HepG2 (cell line): ENCODE results near the gene MOV10L1. TPM values are rescaled to one million over a fixed set of nuclear protein-coding genes. Genes with fewer than 3 reads are reported as not detected.

Experiments
- ATF4 ChIP-seq, 2 experiments: fragments of 450-650 bp in 1 of 2; sonication (generic) in 1 of 2; formaldehyde crosslinking; IDR thresholded peaks; 2 replicates each; pipeline versions ENCODE4 v1.5.0 to v1.8.0; 2020 to 2022; ENCODE audit warnings: mild to moderate bottlenecking in 1 of 2, missing genetic modification reagents in 1 of 2
- CBFB ChIP-seq: sonication (generic); formaldehyde crosslinking; IDR thresholded peaks from 2 replicates; pipeline ENCODE4 v1.4.0; 2020; ENCODE audit warnings: missing genetic modification reagents
- CC2D1A ChIP-seq: sonication (generic); formaldehyde crosslinking; IDR thresholded peaks from 2 replicates; pipeline ENCODE4 v1.8.1; 2023; ENCODE audit warnings: mild to moderate bottlenecking, missing genetic modification reagents
- GMEB1 ChIP-seq: sonication (generic); formaldehyde crosslinking; IDR thresholded peaks from 2 replicates; pipeline ENCODE4 v1.5.1; 2020; ENCODE audit warnings: missing genetic modification reagents, mild to moderate bottlenecking, borderline replicate concordance
- HINFP ChIP-seq: sonication (generic); formaldehyde crosslinking; IDR thresholded peaks from 2 replicates; pipeline ENCODE4 v1.4.0; 2020; ENCODE audit warnings: low read depth, mild to moderate bottlenecking, missing genetic modification reagents
- KDM2A ChIP-seq: sonication (generic); formaldehyde crosslinking; IDR thresholded peaks from 2 replicates; pipeline ENCODE4 v1.4.0; 2020; ENCODE audit warnings: low read depth, missing genetic modification reagents, borderline replicate concordance
- MATR3 ChIP-seq: sonication (generic); formaldehyde crosslinking; IDR thresholded peaks from 2 replicates; pipeline ENCODE4 v1.4.0; 2020; ENCODE audit warnings: missing genetic modification reagents
- MED8 ChIP-seq: sonication (generic); formaldehyde crosslinking; IDR thresholded peaks from 2 replicates; pipeline ENCODE4 v1.8.1; 2023; ENCODE audit warnings: mild to moderate bottlenecking, missing genetic modification reagents; ENCODE audit not compliant: insufficient replicate concordance
- PHB2 ChIP-seq: fragments of 450-650 bp; IDR thresholded peaks from 2 replicates; pipeline ENCODE4 v1.6.1; 2018; ENCODE audit not compliant: partially characterized antibody
- POLR2AphosphoS2 ChIP-seq: IDR thresholded peaks from 2 replicates; pipeline ENCODE4 v1.6.1; 2011; ENCODE audit warnings: low read depth, low read length, improper control_type of control experiment
- RXRB ChIP-seq: IDR thresholded peaks from 2 replicates; pipeline ENCODE4 v1.6.1; 2016; ENCODE audit warnings: borderline replicate concordance, missing genetic modification reagents, missing compliant biosample characterization
- SNAPC2 ChIP-seq: sonication (generic); formaldehyde crosslinking; IDR thresholded peaks from 2 replicates; pipeline ENCODE4 v1.8.1; 2022; ENCODE audit warnings: mild to moderate bottlenecking, missing genetic modification reagents
- TAF1 ChIP-seq: sonication (generic); formaldehyde crosslinking; IDR thresholded peaks from 2 replicates; pipeline ENCODE4 v1.4.0; 2020; ENCODE audit warnings: missing genetic modification reagents
- TGIF2 ChIP-seq: IDR thresholded peaks from 2 replicates; pipeline ENCODE4 v1.6.1; 2016; ENCODE audit warnings: control low read depth, missing compliant biosample characterization
- TRAFD1 ChIP-seq: sonication (generic); formaldehyde crosslinking; IDR thresholded peaks from 2 replicates; pipeline ENCODE4 v1.5.1; 2020; ENCODE audit warnings: missing genetic modification reagents, mild to moderate bottlenecking, borderline replicate concordance
- TSC22D2 ChIP-seq: sonication (generic); formaldehyde crosslinking; IDR thresholded peaks from 2 replicates; pipeline ENCODE4 v1.5.1; 2020; ENCODE audit warnings: missing genetic modification reagents, mild to moderate bottlenecking, borderline replicate concordance
- ZFY ChIP-seq: sonication (generic); formaldehyde crosslinking; IDR thresholded peaks from 2 replicates; pipeline ENCODE4 v1.4.0; 2020; ENCODE audit warnings: missing genetic modification reagents
- ZNF460 ChIP-seq: sonication (generic); formaldehyde crosslinking; IDR thresholded peaks from 2 replicates; pipeline ENCODE4 v1.5.1; 2020; ENCODE audit warnings: missing genetic modification reagents, mild to moderate bottlenecking, borderline replicate concordance
- ZNF569 ChIP-seq: sonication (generic); formaldehyde crosslinking; IDR thresholded peaks from 2 replicates; pipeline ENCODE4 v1.5.0; 2020; ENCODE audit warnings: mild to moderate bottlenecking, missing genetic modification reagents, moderate library complexity, borderline replicate concordance
- ZNF576 ChIP-seq: sonication (generic); formaldehyde crosslinking; IDR thresholded peaks from 2 replicates; pipeline ENCODE4 v1.4.0; 2020; ENCODE audit warnings: mild to moderate bottlenecking, missing genetic modification reagents
- ZNF883 ChIP-seq: sonication (generic); formaldehyde crosslinking; IDR thresholded peaks from 2 replicates; pipeline ENCODE4 v1.5.1; 2020; ENCODE audit warnings: mild to moderate bottlenecking, missing genetic modification reagents; ENCODE audit errors: not compliant biosample characterization
- polyA plus RNA-seq, 8 experiments: library from polyadenylated mRNA; depleted of rRNA in 3 of 8; stranded (reverse) in 7 of 8; unstranded in 1 of 8; fragments of >200 nt; fragmentation: Illumina TruSeq in 4 of 8; extraction: Trizol in 4 of 8; gene quantifications; 2 replicates each; pipeline versions ENCODE4 v1.2.1 to v1.2.3, GENCODE V29; 2011 to 2016; ENCODE audit warnings: low read depth in 4 of 8, missing spikeins in 1 of 8, mixed read lengths in 1 of 8; ENCODE audit not compliant: insufficient read depth in 1 of 8
- total RNA-seq, 5 experiments: library from RNA; depleted of rRNA; stranded (reverse); fragments of >200 nt; fragmentation: Illumina TruSeq; extraction: Trizol; gene quantifications; 2 replicates each; pipeline ENCODE4 v1.2.3, GENCODE V29; 2016; ENCODE audit warnings: low read depth in 1 of 5
- TF ChIP-seq, protein P1 (sequence below): sonication (generic); formaldehyde crosslinking; IDR thresholded peaks from 2 replicates; pipeline ENCODE4 v1.5.1; 2020; ENCODE audit warnings: missing genetic modification reagents, mild to moderate bottlenecking, borderline replicate concordance

Gene MOV10L1
- total and polyA plus RNA-seq, 2 of the 13 experiments (the other 11 are each of a cell fraction or from before 2014, with no cell fraction given) = 0.11 to 0.12 TPM

GRCh38 chr22:50146439-50147238 is 56.8 kb downstream of the MOV10L1 start (continued):
- TF ChIP-seq HINFP (CRISPR knock-in tag) = no peak
- TF ChIP-seq ATF4 (CRISPR knock-in tag; IDR thresholded peaks at IDR 0.05) = no peak
- no peak for TF ChIP-seq CC2D1A (CRISPR knock-in tag)
- TF ChIP-seq KDM2A (CRISPR knock-in tag) = peak; percentile 16; the same call in 1 of the 2 replicates
- no peak for TF ChIP-seq SNAPC2 (CRISPR knock-in tag)
- no peak for TF ChIP-seq POLR2AphosphoS2
- peak; percentile 32; the same call in 1 of the 2 replicates for TF ChIP-seq TAF1 (CRISPR knock-in tag)
- peak; percentile 76; the same call in 1 of the 2 replicates for TF ChIP-seq ZFY (CRISPR knock-in tag)
- TF ChIP-seq CBFB (CRISPR knock-in tag) = no peak
- TF ChIP-seq RXRB (CRISPR knock-in tag) = peak; percentile 76; the same call in 1 of the 2 replicates
- no peak for TF ChIP-seq MATR3
- TF ChIP-seq TSC22D2 (CRISPR knock-in tag) = no peak
- no peak for TF ChIP-seq GMEB1 (CRISPR knock-in tag)
- TF ChIP-seq MED8 (CRISPR knock-in tag) = no peak
- TF ChIP-seq ZNF569 (CRISPR knock-in tag) = no peak
- TF ChIP-seq TGIF2 (CRISPR knock-in tag) = no peak
- no peak for TF ChIP-seq ZNF460
- TF ChIP-seq, protein P1, sequence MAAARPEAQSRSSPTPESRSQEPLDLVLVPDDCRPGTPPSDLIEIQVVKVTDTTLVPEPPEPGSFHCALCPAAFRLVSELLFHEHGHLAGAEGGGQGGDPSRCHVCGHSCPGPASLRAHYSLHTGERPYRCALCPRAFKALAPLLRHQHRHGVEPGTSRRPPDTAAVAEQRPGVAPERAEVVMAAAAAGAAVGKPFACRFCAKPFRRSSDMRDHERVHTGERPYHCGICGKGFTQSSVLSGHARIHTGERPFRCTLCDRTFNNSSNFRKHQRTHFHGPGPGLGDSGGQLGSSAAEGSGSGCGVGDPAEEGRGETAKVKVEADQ (CRISPR knock-in tag) = no peak
- TF ChIP-seq ZNF883 (CRISPR knock-in tag) = no peak
- TF ChIP-seq ZNF576 (CRISPR knock-in tag) = no peak
- TF ChIP-seq PHB2 = no peak
- no peak for TF ChIP-seq TRAFD1 (CRISPR knock-in tag)
